GM12873 (cell line): ENCODE data around the gene ZNF426.

ENCODE experiments used
- CTCF ChIP-seq: IDR thresholded peaks from 2 replicates; pipeline ENCODE4 v1.5.1; 2012; ENCODE audit warnings: low read depth, mild to moderate bottlenecking, moderate library complexity, low read length, control low read depth; ENCODE audit not compliant: insufficient read depth; ENCODE audit errors: missing control alignments

Gene ZNF426

GRCh38 chr19:9500796-9501195 lies 37.6 kb downstream of the ZNF426 start:
- no peak for TF ChIP-seq CTCF

- TF ChIP-seq CTCF, result peak; percentile 36
Observed at GRCh38 chr19:9498183-9498902, 40.1 kb downstream of the ZNF426 start, which contains the start of gene ZNF560. ZNF560 (minus strand) TSS chr19:9498616; CDS start chr19:9475313, 23,303 bp downstream.

- TF ChIP-seq CTCF, result no peak
Observed at GRCh38 chr19:9494096-9494495, 44.3 kb downstream of the ZNF426 start.

- no peak for TF ChIP-seq CTCF
Observed at GRCh38 chr19:9487016-9487415, 51.4 kb downstream of the ZNF426 start.

- TF ChIP-seq CTCF, result no peak
Observed at GRCh38 chr19:9485140-9485539, 53.3 kb downstream of the ZNF426 start.

- TF ChIP-seq CTCF, result no peak
Observed at GRCh38 chr19:9474975-9475374, 63.5 kb downstream of the ZNF426 start.
